Tongue (tissue), 2 donors: ENCODE results near the gene CREB5. TPM values are rescaled to one million over a fixed set of nuclear protein-coding genes. Genes with fewer than 3 reads are reported as not detected.
A peak's percentile ranks its signal among the peaks of the same experiment; 100 is the strongest.
"Not testable (repeated sequence)": the region's sequence is repeated elsewhere in the genome, so short reads cannot be mapped to it uniquely, and the experiment has no call there.

ENCODE experiments used
- DNase-seq: peaks from one replicate; pipeline ENCODE4 v3.0.0-alpha.2; 2015
- total RNA-seq: library from RNA; depleted of rRNA; stranded (reverse); fragments of >200 nt; gene quantifications from one replicate; pipeline ENCODE4 v1.2.3, GENCODE V29; 2014

CREB5 gene
- total RNA-seq, 1 donor from 2014 or later = 30.5 TPM

DNA sequence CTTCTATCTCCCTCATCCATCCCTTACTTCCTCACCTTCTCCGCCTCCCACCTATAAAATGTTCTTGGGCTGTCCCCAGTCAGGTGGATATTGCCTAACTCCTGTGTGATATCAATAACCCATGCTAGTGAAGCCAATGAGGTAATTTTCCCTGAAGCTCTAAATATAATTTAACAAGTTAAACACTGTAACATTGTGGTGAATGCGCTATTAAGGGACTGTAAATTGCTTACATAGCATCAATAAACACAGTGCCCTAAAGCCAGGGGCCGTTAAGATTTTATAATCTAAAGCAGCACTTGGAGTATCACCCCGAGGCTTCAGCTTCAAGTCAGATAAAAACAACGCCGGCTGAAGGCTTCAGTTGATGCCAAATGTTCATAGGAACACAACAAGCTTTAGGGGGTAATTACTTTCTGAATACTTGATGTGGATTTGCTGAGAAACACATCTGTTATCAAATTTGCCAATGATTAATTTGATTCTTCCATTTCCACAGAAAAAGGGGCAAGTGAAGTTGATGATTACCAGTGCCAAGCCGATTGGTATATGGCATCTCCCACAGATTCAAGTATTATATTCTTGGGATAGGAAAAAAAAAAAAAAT lies 138.4 kb downstream of the CREB5 start:
- no peak for DNase-seq

DNA sequence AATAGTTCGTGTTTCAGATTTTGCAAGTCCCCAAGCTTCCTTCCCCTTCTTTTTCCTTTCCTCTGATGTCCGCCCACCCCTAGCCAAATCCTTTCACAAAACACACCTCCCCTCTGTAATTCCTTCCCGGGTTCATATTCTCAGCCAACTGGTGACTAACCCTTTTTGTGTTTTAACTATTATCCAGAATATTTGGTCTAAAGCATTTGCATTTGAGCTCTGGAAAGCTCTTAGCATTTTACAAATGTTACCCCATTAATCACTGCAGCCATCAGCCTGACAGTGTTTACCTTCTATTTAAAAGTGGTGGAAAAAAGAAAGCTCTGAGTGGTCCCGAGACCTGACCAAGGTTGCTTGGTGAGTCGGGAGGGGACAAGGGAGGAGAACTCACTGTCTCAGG lies 139.0 kb downstream of the CREB5 start:
- DNase-seq = peak; percentile 71

DNA sequence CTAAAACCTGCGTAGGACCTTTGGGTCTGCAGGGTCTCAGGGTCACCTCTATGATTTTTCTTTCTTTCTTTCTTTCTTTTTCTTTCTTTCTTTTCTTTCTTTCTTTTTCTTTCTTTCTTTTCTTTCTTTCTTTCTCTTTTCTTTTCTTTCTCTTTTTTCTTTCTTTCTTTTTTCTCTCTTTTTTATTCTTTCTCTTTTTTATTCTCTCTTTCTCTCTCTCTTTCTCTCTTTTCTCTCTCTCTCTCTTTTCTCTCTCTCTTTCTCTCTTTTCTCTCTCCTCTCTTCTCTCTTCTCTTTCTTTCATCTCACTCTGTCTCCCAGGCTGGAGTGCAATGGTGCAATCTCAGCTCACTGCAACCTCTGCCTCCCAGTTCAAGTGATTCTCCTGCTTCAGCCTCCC lies 139.4 kb downstream of the CREB5 start:
- not testable (repeated sequence) for DNase-seq

DNA sequence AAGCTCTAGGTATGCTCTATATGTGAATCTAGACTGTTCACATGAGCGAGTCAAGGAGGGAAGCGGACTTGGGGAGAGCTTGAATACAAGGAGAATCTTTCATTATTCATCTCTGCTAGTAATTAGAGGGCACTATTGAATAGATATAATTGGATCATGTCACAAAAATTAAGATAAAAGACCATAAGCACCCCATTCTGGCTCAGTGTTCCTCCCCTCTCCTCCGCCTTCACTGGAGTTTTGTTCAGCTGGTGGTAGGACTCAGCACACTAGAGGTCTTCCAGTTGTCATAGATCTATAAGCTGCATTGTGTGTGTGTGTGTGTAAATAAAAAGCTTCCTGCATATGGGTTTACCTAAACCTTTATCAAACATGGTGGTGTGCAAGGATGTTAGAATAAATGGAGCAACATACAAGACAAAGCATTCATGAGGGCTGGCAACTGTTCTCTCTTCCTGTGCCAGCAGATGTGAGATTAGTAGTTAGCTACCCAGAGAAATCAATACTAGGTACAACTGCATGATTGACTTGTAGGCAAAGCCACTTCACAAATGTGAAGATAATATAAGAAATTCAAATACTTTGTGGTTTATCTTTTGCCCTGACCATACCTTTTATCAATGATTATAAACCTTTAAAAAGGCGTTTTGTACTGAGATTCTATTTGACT lies 142.6 kb downstream of the CREB5 start:
- no peak for DNase-seq

DNA sequence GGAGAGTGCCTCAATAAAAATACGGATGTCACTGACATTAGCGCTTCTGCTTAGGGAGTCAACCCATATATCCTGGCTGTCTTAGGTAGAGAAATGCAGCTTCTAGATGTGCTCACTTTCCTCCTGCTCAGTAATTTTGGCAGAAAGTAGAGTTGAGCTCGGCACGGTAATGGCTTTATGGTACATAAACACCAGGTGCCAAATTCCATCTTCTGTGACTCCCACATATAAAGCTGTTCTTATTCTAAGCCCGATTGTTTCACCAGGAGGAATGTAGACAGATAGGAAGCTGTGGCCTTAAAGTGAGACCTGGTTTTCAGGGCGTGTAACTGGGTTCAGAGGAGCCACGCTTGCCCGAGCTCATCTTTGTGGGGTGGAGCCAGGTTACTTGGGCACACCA lies 143.7 kb downstream of the CREB5 start:
- DNase-seq = no peak

DNA sequence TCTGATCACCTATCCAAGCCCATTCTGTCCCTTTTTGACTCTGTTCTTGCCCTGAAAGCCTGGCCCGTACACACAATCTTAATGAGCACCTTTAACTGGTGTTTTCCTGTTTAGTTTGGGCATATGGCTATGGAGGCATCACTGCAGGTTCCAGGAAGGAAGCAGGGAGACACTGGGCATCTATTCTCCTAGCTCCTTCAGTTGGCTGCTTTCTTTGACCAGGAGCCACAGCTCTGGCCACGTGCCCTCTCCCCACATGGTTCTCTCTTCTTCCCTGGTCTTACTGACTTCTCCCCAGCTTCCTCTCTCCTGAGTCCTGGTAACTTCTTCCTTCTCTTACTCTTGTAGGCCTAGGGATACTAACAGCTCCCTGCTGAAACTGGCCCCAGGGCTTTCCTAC lies 144.4 kb downstream of the CREB5 start:
- no peak for DNase-seq

DNA sequence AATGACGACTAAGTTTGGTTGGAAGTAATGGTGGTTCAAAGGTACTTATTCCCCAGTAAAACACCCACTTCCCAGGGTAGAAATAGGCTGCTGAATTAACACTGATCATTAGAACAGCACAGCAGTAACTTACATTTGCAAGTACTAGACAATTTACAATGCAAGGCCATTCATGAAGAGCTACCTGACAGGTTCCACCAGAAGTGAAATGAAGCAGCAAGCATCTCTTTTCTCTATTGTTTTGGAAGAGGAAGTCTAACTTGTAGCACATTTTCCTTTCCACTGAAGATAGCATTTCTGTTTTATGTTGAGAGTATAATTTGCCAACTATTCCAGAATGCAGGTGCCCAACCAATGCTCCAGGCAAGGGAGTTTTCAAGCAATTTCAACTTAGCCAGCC lies 145.9 kb downstream of the CREB5 start:
- DNase-seq = peak; percentile 43

DNA sequence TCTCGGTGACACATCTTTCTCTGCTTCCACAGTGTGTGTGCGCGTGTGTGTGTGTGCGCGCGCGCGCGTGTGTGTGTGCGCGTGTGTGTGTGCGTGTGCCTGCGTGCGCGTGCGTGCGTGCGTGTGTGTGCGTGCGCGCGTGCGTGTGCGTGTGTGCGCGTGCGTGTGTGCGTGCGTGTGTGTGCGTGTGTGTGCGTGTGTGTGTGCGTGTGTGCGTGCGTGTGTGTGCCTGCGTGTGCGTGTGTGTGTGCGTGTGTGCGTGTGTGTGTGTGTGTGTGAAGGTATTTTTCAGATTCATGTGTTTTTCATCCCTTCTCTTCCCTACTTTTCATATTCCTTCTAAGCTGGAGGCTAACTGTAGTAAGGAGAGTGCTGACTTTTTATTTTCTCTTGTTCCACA lies 148.4 kb downstream of the CREB5 start:
- no peak for DNase-seq

DNA sequence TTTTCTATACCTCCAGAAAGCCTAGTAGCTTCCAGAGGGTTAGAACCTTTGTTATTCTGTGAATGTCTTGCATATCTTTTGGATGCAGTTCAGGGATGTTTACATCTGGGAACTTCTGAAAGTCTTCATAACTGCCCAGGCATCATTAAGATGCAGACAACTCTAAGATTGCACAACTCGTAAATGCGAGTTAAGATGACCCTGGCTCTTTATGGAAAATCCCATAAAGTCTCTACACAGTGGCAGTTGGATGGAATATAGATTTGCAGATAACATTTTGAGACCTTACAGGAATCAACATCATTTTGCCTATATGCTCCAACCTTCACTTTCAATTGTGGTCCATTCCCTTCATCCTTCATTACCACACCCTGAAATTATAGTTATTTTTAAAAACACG lies 151.7 kb downstream of the CREB5 start:
- DNase-seq = no peak

DNA sequence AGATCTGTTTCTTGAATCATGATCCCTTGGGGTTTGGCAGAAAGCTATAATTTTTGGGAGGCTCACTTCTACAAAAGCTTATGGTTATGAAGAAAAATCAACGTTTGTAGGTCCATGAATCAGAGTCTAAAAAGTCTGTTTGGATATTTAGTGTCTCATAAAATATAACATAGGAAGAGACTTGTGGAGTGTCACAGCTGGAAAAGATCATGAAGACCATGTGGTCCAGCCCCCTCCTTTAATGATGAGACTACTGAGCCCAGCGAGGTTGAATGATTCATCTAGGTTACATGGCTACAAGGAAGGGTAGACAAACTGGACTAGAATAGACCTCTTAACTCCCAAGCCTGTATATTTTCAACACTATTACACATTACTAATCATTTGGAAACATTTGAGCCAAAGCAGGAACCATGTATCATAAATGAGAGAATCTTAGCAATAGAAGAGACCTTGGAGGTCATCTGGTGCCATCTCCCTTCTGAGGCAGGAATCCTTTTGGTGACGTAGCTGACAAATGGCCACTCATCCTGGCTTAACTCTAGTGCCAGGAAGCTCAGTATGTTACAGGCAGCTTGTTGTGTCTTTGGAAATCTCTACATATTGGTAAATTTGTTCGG lies 152.5 kb downstream of the CREB5 start:
- no peak for DNase-seq

DNA sequence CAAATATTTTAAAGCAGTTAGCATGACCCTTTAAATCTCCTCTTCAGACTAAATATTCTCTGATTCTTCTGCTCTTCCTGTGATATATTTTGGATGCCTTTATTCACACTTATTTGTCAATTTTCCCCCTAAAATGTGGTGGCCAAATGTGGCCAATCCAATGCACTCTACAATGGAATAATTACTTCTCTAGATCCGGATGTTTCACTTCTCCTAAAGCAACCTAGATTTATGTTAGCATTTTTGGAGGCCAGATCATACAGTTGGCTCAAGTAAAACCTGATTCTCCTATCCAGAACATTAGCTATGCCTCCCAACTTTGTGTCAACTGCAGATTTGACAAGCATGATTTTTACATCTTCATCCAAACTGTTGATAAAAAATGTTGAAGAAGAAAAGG lies 153.7 kb downstream of the CREB5 start:
- no peak for DNase-seq

DNA sequence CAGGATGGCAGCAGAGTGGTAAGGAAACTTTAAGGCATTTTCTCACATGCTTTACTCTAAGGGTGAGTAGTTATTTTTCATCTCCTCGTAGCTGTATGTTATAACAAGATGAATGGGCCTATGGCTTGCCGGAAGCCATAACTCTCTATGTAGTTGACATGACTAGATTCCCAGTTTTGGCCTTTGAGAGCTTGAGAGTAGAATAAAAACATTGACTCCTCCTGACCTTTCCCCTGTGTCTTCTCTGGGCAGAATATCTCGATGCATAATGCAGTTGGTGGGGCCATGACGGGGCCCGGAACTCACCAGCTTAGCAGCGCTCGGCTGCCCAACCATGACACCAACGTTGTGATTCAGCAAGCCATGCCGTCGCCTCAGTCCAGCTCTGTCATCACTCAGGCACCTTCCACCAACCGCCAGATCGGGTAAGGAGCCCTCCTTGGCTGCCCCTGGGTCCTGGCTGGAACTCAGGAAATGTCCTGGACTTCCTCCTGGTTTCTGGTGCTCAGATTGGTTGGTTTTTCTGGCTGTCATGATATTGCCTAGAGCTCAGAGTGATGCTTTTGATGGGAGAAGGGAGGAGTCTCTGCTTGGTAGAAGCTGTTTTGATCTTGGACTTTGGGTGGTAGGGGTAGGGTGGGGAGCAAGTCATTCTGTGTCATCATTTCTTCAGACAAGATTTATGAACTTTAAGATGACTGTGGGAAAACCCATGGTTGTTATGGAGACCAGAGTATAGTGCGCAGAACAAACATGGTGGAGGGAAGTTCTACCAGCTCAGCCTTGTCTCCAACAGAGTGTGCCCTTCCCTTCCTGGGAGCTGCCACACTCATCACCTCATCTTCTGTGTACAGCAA lies 158.0 kb downstream of the CREB5 start:
- no peak for DNase-seq

DNA sequence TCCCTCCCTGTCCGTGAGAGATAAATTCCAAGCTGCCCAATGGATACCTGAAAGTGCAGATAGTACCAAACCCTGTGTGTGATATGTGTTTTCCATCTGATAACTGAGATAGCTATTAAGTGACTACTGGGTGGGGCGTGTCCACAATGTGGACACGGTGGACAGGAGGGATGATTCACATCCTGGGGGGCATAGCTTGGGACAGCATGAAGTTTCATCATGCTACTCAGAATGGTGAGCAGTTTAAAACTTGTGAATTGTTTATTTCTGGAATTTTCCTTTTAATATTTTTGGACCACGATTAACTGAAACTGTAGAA lies 158.6 kb downstream of the CREB5 start:
- DNase-seq = no peak

DNA sequence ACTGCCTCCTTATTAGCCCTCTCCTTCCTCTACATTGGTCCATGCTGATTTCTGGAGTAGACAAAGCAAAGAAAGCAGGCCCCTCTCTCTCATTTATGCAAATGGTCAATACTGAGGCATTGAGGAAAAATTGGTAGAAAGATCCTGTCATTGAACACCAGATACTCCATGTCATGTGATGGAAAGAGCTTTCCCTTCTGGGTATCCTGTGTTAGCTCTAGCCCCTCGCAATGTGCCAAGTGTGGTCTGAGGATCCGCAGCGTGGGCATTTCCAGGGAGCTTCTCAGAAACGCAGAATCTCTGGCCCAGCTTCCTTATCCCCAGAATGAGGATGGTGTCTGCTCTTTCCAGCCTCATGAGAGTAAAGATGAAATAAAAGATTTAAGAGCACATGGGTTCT lies 159.1 kb downstream of the CREB5 start:
- no peak for DNase-seq

DNA sequence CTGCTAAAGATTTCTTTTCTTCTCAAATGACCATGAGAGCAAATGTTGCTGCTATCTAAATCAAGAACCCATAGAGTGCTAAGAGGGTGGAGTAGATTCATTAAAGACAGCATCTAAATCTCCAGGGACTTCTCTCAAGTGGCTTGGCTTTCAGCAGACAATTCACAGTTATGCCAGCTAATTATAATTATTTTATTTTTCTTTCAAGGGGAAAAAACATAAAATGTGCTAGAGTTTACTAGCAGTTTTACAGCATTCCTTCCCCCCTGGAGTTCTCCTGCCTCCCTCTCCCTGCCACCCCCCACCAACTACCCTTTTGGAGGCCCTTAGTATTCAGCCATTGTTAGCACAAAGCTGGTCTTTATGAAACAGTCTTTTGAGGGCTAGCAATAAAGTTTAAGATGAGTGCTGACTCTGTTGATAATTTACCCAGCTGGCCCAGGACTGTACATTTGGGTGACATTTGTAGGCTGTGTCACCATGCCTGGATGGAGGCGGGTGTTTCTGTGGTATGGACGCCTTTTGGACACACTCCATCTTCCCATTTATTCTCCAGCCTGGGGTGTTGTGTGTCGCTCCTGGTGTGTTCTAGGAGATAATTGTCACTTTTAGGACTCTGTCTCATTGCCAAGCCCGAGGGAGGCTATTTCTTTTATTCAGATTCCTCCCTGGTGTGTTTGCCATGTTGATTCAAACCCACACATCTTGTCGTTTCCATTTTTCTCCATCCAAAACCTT lies 160.2 kb downstream of the CREB5 start:
- DNase-seq = no peak

DNA sequence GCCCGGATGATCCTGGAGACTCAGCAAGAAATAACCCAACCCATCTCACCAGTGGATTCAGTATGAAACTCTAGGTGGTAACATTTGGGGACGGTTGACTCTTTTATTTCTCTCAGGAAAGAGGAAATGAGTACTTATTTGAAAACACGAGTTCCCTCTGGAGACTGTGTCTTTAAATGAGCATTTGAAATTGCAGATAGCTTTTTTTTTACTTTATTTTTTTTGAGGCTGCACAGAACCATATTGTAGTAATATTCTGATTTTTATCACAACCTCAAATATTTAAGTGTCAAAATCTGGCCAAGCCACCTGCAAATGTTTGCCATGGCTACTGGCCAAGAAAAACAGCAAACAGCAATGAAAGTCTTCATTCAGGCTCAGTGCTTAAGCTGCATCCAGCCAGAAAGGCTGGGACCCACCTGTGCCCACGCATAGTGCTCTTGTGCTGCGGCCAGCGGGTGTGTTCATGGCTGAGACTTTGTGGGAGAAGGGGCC lies 160.8 kb downstream of the CREB5 start:
- peak; percentile 83 for DNase-seq

DNA sequence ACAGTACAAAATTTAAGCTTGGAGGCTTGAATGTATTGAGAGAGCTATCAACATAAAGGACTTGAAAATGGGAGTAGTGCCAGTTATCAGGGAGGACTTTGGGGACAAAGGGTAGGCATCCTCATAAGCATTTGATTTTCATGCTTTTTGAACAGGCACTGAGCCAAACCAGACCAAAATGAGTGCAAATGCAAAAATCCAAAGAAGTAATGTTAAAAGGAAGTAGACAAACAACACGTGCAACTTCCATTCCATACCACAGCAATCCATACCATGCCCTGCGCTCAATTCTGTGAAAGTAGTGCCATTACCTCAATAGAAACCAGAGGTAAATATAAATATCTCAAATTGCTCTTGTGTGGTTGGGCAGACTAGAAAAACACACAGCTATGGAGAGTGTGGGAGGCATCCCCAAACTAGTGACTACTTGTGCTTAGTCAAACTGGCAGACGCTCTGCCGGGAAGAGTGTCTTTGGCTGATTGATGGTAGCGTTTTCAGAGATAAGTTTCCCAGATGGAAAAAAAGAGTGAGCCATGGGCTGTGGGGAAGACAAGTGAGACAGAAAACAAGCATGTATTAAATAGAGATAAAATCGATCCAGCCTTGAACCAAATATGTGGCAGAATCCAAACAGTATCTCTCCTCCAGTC lies 161.5 kb downstream of the CREB5 start:
- DNase-seq = no peak

DNA sequence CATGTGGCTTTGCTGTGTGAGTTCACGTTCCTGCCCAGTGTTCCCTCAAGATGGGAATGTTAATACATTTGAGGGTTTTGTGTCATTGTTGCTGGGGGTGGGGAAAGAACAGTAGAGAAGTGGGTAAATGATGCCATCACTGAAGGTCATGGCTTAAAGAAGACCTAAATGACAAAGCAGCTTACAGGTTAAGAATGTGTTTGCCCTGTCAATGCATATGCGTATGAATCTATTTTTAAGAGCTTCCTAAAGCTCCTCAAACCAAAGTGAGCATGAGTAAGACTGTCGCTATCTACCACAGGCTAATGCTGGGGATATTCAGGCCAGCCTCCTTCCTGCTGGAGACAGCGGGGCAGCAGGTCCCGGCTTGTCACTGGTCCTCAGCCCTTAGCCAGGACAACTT lies 162.9 kb downstream of the CREB5 start:
- DNase-seq = no peak

DNA sequence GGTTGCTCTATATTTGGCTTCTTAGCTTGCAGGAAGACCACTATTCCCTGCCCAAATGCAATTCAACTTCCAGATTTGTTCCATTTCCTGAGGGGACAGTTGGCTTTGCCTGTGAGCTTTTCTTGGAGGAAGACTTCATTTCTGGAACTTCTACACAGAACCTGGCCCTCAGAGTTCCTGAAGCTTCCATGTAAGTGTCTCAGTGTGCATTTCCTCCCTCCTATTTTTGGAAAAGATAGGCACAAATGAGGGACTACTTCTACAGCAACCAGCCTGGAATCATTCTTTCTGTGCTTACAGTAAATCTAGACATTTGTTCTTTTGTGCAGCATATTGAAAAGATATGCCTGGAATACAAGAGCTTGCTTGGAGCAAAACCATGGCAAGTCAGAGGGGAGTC lies 164.3 kb downstream of the CREB5 start:
- no peak for DNase-seq

DNA sequence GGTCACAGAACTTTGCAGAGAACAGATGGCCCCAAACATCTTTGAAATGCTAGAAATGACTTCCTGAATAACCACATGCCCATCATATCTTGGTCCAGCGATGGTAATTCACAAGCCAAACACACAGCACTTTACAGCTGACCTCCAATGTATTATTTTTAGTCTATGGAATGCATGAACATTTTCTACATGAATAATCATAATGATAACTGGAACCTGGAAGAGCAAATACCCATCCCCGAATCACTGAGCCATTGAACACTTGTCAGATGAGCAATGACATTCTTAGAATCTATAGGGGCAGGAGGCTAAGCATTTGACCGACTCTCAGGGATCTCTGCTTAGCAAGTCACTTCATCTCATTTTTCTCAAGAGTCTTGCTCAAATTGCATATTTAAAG lies 167.3 kb downstream of the CREB5 start:
- no peak for DNase-seq

DNA sequence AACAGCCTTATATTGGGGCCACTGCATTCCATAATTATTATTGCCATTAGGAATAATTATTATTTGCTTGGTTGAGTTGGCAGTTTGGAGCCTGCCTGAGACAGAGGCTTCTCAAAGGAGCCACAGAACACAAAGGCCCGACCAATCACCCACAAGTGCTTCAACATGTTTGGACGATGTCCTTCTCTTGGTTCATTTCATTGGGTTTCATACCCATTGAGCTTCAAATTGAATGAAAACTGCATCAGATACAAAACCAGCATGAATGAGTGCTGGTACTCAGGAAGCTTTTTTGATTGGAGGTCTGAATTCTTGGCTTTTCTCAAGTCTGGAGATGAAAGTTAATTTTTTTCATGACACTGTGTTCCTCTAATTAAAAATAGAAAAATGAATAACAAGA lies 168.3 kb downstream of the CREB5 start:
- DNase-seq = no peak

DNA sequence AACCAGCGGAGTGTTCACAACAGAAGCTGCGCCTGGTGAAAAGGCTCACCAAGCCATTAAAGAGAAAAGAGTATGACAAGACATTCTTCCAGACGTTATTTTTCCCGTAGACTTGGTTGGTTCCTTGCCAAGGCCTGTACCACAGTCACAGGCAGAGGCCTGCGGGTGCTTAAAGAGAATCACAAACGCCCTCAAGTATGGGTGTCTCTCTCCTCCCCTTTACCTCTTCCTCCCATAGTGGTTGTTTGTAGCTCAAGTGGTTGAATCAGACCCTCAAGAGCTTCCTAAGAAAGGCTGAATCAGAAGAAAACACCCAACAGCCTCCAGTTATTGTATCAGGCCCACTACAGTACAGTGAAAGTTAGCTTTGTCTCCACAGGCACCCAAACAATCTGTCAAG lies 169.0 kb downstream of the CREB5 start:
- DNase-seq = no peak
